Osteoblast (primary cell): Measurements from ENCODE around the gene DEFB113. TPM values are rescaled to one million over a fixed set of nuclear protein-coding genes. Genes with fewer than 3 reads are reported as not detected.

Experiments
- DNase-seq: peaks from one replicate; pipeline ENCODE4 v3.0.0; 2011; ENCODE audit warnings: low spot score, mixed read lengths; ENCODE audit not compliant: insufficient read length; ENCODE audit errors: missing footprints
- H2AFZ ChIP-seq: 2 replicates; pipeline ENCODE4 v1.6.0; 2011; ENCODE audit warnings: mild to moderate bottlenecking, low read length
- H3K27ac ChIP-seq: 2 replicates; pipeline ENCODE4 v1.5.1; 2011; ENCODE audit warnings: mild to moderate bottlenecking, low read depth, low read length, moderate library complexity
- H3K27me3 ChIP-seq: 2 replicates; pipeline ENCODE4 v1.6.0; 2012; ENCODE audit warnings: mild to moderate bottlenecking, control low read depth, inconsistent platforms, low read length, moderate library complexity; ENCODE audit not compliant: insufficient read depth
- H3K36me3 ChIP-seq: 2 replicates; pipeline ENCODE4 v1.5.1; 2011; ENCODE audit warnings: mild to moderate bottlenecking, low read length, control low read depth, moderate library complexity; ENCODE audit not compliant: insufficient read depth
- H3K4me1 ChIP-seq: 2 replicates; pipeline ENCODE4 v1.5.1; 2011; ENCODE audit warnings: mild to moderate bottlenecking, low read length, control low read depth, moderate library complexity; ENCODE audit not compliant: insufficient read depth
- H3K4me2 ChIP-seq: 2 replicates; pipeline ENCODE4 v1.6.0; 2011; ENCODE audit warnings: mild to moderate bottlenecking, low read length; ENCODE audit not compliant: insufficient read depth
- H3K4me3 ChIP-seq: fragments of 200-600 bp; sonication (generic); 3 replicates; pipeline ENCODE4 v1.5.1; 2012; ENCODE audit warnings: mild to moderate bottlenecking, low read length, inconsistent platforms; ENCODE audit not compliant: insufficient read depth
- H3K79me2 ChIP-seq: 2 replicates; pipeline ENCODE4 v1.6.0; 2012; ENCODE audit warnings: mild to moderate bottlenecking, low read length, control low read depth, inconsistent platforms; ENCODE audit not compliant: insufficient read depth
- H3K9me3 ChIP-seq: 2 replicates; pipeline ENCODE4 v1.5.1; 2011; ENCODE audit warnings: low read depth, low read length, control low read depth
- H4K20me1 ChIP-seq: 2 replicates; pipeline ENCODE4 v1.6.0; 2012; ENCODE audit warnings: mild to moderate bottlenecking, low read length, control low read depth; ENCODE audit not compliant: insufficient read depth
- CTCF ChIP-seq: IDR thresholded peaks from 2 replicates; pipeline ENCODE4 v1.5.1; 2011; ENCODE audit warnings: mild to moderate bottlenecking, low read depth, low read length, moderate library complexity; ENCODE audit errors: extremely low read depth
- total RNA-seq: library from RNA; depleted of rRNA; stranded (reverse); fragments of >200 nt; gene quantifications from 2 replicates; pipeline ENCODE4 v1.2.3, GENCODE V29; 2012

DEFB113 gene
- total RNA-seq, 1 donor: not detected

- Histone ChIP-seq H3K79me2 (no peaks in the 10 kb centered on the region), H3K9me3 (no peaks in the 10 kb centered on the region), H2AFZ (no peak overlapping the region), H3K4me1 (no peaks in the 10 kb centered on the region), H3K36me3 (no peaks in the 10 kb centered on the region), H3K4me2 (no peak overlapping the region), H4K20me1 (no peaks in the 10 kb centered on the region), H3K27me3 (no peaks in the 10 kb centered on the region), H3K27ac (no peak overlapping the region), H3K4me3 (no peak overlapping the region)
- TF ChIP-seq CTCF: no peak
- no peak for DNase-seq
Observed at GRCh38 chr6:49919935-49920644, 49.3 kb downstream of the DEFB113 start.

- H3K9me3 ChIP-seq: no peaks in the 10 kb centered on the region
- no peak overlapping the region for H2AFZ ChIP-seq
- no peaks in the 10 kb centered on the region for H3K27me3 ChIP-seq
- H3K36me3 ChIP-seq: no peaks in the 10 kb centered on the region
- no peak overlapping the region for H3K4me3 ChIP-seq
- DNase-seq: no peak
- H3K27ac ChIP-seq: no peak overlapping the region
- H3K4me1 ChIP-seq: no peaks in the 10 kb centered on the region
- no peaks in the 10 kb centered on the region for H3K79me2 ChIP-seq
- H4K20me1 ChIP-seq: no peaks in the 10 kb centered on the region
- TF ChIP-seq CTCF: no peak
- H3K4me2 ChIP-seq: no peak overlapping the region
Observed at GRCh38 chr6:49919261-49919660, 50.2 kb downstream of the DEFB113 start.

DNA sequence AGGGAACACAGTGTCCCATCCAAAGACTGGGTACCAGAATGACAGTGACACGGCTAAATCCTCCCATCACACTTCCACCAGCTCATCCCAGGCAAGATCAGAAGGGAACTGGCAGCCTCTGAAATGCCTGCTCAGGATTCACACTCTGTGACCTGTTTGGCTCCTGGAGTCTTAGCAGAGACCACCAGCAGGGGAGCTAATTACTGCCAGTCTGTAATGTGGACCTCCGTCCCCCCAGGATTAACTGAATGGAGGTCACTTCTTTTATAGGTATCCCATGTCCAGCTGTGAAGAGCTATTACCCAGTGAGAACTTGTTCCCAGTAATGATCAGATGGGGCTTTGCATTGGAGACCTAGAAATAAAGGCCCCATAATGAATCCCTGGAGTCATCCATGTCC, 50.6 kb downstream of the DEFB113 start:
- Histone ChIP-seq H3K36me3 (no peaks in the 10 kb centered on the region), H3K27ac (no peak overlapping the region), H3K4me2 (no peak overlapping the region), H3K27me3 (no peaks in the 10 kb centered on the region), H3K4me3 (no peak overlapping the region), H4K20me1 (no peaks in the 10 kb centered on the region), H3K9me3 (no peaks in the 10 kb centered on the region), H3K4me1 (no peaks in the 10 kb centered on the region), H3K79me2 (no peaks in the 10 kb centered on the region), H2AFZ (no peak overlapping the region)
- no peak for TF ChIP-seq CTCF
- DNase-seq: no peak

Other genes with a start within 250 kb of the DEFB113 start
- gene CRISP3, start 225.2 kb downstream of the DEFB113 start, total RNA-seq: not detected in 2 replicates
- not detected in 2 replicates for gene PGK2, start 182.3 kb downstream of the DEFB113 start, total RNA-seq
- not detected in 2 replicates for gene CRISP1, start 103.1 kb downstream of the DEFB113 start, total RNA-seq
- not detected in 2 replicates for gene DEFB114, start 5.5 kb downstream of the DEFB113 start, total RNA-seq
- gene DEFB110, start 52.4 kb upstream of the DEFB113 start, total RNA-seq: not detected in 2 replicates
- not detected in 2 replicates for gene DEFB112, start 80.3 kb upstream of the DEFB113 start, total RNA-seq